Stomach (tissue), 9 donors: ENCODE measurements around the gene CACNA2D3. TPM values are rescaled to one million over a fixed set of nuclear protein-coding genes. Genes with fewer than 3 reads are reported as not detected.

Experiments
- DNase-seq, 2 donors: peaks; one replicate each; pipeline versions ENCODE4 v3.0.0 to v3.0.0-alpha.2; 2013 to 2019
- H3K27ac ChIP-seq, 5 donors: fragments of 200-600 bp in 4 of 5; sonication (generic) in 4 of 5; one replicate each; pipeline ENCODE4 v1.5.1; 2013 to 2019; ENCODE audit warnings: mild to moderate bottlenecking in 1 of 5, moderate library complexity in 1 of 5
- H3K27me3 ChIP-seq, 3 donors: fragments of 200-600 bp; sonication (generic); one replicate each; pipeline ENCODE4 v1.5.1; 2017 to 2019; ENCODE audit warnings: mixed run types in 1 of 3
- H3K36me3 ChIP-seq, 4 donors: fragments of 200-600 bp; sonication (generic); 1 replicate in 3 of 4; 2 replicates in 1 of 4; pipeline ENCODE4 v1.5.1; 2016 to 2019
- H3K4me1 ChIP-seq, 4 donors: fragments of 200-600 bp; sonication (generic); one replicate each; pipeline ENCODE4 v1.5.1; 2016 to 2019
- H3K4me3 ChIP-seq, 4 donors: fragments of 200-600 bp; sonication (generic) in 3 of 4; one replicate each; pipeline ENCODE4 v1.5.1; 2016 to 2019; ENCODE audit warnings: mild to moderate bottlenecking in 1 of 4
- H3K9me3 ChIP-seq, 4 donors: fragments of 200-600 bp; sonication (generic); one replicate each; pipeline ENCODE4 v1.5.1; 2016 to 2019
- EP300 ChIP-seq: sonication (generic); formaldehyde crosslinking; IDR thresholded peaks from one replicate; pipeline ENCODE4 v1.6.1; 2017; ENCODE audit warnings: antibody characterized with exemption
- POLR2A ChIP-seq, 4 donors: fragments of 450-650 bp; IDR thresholded peaks; one replicate each; pipeline ENCODE4 v1.6.1; 2016; ENCODE audit warnings: antibody characterized with exemption in 4 of 4, control low read depth in 2 of 4, mild to moderate bottlenecking in 1 of 4, moderate library complexity in 1 of 4
- POLR2AphosphoS5 ChIP-seq, 3 donors: sonication (generic); formaldehyde crosslinking; IDR thresholded peaks; one replicate each; pipeline ENCODE4 v1.6.1; 2016; ENCODE audit warnings: antibody characterized with exemption in 3 of 3
- WGBS, 5 donors: extraction: QIAGEN DNeasy Blood & Tissue Kit in 3 of 5; methylation state at CpG; one replicate each; pipeline versions ENCODE4 v1.1.5 to v1.1.7; 2013 to 2018; 5-methylcytosine and 5-hydroxymethylcytosine counted together
- intact Hi-C: fragments of 100-400 bp; cut with DNase I; formaldehyde crosslinking; loops from one replicate; pipeline ENCODE4 v1.15.1; 2023; ENCODE audit warnings: low total_unique reads
- polyA plus RNA-seq, 3 donors: library from polyadenylated mRNA; stranded (reverse); fragments of 200-250 nt; gene quantifications; one replicate each; pipeline ENCODE4 v1.2.3, GENCODE V29; 2013
- total RNA-seq, 5 donors: library from RNA; depleted of rRNA; stranded (reverse); fragments of >200 nt; gene quantifications; one replicate each; pipeline versions ENCODE4 v1.1.0 to v1.2.3, GENCODE V29; 2014 to 2016
- TF ChIP-seq, protein P1 (sequence below), 7 experiments: fragments of 450-650 bp in 4 of 7; fragments of 200-600 bp in 3 of 7; sonication (generic) in 3 of 7; IDR thresholded peaks; one replicate each; pipeline ENCODE4 v1.5.1; 2016 to 2019; ENCODE audit warnings: antibody characterized with exemption in 7 of 7, control low read depth in 2 of 7, mild to moderate bottlenecking in 1 of 7
- donor health status: healthy with polysubstance abuse.
- donor health status: Bipolar disorder and iron deficiency.
- donor health status: healthy.

The CACNA2D3 gene
- total and polyA plus RNA-seq, 8 donors, result 0.56 to 54.0 (median 2.9) TPM; not detected in 1

DNA sequence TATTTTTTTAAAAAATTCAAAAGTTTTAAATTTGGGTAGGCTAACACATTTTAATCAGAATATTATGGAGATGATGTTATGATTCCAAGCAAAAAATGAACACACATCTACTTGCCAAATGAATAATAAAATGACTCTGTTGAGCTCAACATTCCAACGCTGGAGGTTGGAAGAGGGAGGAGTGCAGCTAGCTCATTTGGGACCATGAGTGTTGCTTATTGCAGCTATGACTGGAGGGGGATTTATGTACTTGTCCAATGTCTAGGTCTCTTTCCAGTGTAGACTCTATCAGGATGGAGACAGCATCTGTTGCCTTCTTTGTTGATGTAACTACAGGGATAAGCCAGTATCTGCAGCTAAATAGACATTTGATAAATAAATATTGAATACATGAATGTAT, 310.6 kb downstream of the CACNA2D3 start:
- H3K36me3 ChIP-seq, result no peaks in the 10 kb centered on the region
- no peaks in the 10 kb centered on the region for H3K9me3 ChIP-seq
- TF ChIP-seq EP300 (no peak), POLR2AphosphoS5 (IDR thresholded peaks at IDR 0.05) (no peak), POLR2A (IDR thresholded peaks at IDR 0.05) (no peak)
- TF ChIP-seq, protein P1, sequence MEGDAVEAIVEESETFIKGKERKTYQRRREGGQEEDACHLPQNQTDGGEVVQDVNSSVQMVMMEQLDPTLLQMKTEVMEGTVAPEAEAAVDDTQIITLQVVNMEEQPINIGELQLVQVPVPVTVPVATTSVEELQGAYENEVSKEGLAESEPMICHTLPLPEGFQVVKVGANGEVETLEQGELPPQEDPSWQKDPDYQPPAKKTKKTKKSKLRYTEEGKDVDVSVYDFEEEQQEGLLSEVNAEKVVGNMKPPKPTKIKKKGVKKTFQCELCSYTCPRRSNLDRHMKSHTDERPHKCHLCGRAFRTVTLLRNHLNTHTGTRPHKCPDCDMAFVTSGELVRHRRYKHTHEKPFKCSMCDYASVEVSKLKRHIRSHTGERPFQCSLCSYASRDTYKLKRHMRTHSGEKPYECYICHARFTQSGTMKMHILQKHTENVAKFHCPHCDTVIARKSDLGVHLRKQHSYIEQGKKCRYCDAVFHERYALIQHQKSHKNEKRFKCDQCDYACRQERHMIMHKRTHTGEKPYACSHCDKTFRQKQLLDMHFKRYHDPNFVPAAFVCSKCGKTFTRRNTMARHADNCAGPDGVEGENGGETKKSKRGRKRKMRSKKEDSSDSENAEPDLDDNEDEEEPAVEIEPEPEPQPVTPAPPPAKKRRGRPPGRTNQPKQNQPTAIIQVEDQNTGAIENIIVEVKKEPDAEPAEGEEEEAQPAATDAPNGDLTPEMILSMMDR (IDR thresholded peaks at IDR 0.05), result no peak
- intact Hi-C loops, result no loop called here
- 69 to 94% (median 89%) methylated on average over 1 of the region's 1 CpG for WGBS, 5 donors
- peaks cover 0 to 2% (median 0%) of the 10 kb centered on the region in 4 donors for H3K4me1 ChIP-seq
- H3K27ac ChIP-seq, result no peak overlapping the region
- DNase-seq, result no peak
- H3K4me3 ChIP-seq, result no peak overlapping the region
- no peaks in the 10 kb centered on the region for H3K27me3 ChIP-seq

DNA sequence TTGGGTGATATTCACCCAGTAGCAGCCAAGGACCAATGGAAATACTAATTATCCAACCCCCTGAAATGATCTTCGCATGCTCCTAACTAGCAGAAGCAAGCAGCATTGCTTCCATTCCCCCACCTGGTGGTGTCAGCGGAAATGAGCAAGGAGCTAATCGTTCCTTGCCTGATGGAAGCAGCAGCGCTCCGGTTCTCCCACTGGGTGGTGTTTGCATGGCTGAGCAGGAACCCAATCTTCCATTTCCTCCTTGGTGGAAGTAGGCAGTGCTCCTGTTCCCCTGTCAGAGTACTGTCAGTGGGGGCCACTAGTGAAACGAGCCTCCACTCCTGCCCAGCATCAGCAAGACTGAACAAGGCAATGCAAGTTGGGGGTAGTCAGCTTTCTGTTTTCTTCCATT, 311.5 kb downstream of the CACNA2D3 start:
- WGBS, 5 donors, result 22 to 56% (median 38%) methylated on average over 5 to 6 of the region's 6 CpGs
- Histone ChIP-seq H3K27ac (no peak overlapping the region), H3K9me3 (no peaks in the 10 kb centered on the region), H3K4me1 (no peaks in the 10 kb centered on the region), H3K4me3 (no peak overlapping the region), H3K36me3 (no peaks in the 10 kb centered on the region), H3K27me3 (no peaks in the 10 kb centered on the region)
- TF ChIP-seq POLR2AphosphoS5 (IDR thresholded peaks at IDR 0.05) (no peak), POLR2A (IDR thresholded peaks at IDR 0.05) (no peak)
- TF ChIP-seq, protein P1 (IDR thresholded peaks at IDR 0.05), result no peak
- intact Hi-C loops, result no loop called here
- DNase-seq, result peak in 1 of 2 donors; percentile 41

DNA sequence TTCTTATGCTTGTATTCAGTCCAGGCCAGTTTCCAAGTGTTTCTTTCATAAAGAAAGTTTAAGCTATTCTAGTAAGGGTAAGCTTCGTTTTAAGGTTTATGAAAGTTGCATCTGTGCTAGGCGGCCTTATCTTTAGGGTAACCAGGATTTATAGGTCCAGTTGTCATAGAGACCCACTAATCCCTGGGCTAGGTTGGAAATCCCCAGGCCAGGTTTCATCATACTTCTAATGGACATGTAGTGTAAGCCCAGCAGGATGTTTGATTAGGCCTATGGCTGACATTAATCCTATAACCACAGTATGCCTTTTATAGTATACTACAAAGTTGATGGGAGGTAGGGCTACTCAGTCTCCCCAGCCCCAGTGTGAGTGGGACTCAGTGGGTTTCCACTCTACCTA, 312.4 kb downstream of the CACNA2D3 start:
- WGBS, 5 donors, result 84 to 89% (median 86%) methylated on average over 2 of the region's 2 CpGs
- TF ChIP-seq POLR2AphosphoS5 (IDR thresholded peaks at IDR 0.05), result no peak
- TF ChIP-seq, protein P1 (IDR thresholded peaks at IDR 0.05), result no peak
- TF ChIP-seq EP300, result no peak
- no peak for TF ChIP-seq POLR2A (IDR thresholded peaks at IDR 0.05)
- no peaks in the 10 kb centered on the region for H3K36me3 ChIP-seq
- no peak overlapping the region for H3K27ac ChIP-seq
- DNase-seq, result no peak
- no peaks in the 10 kb centered on the region for H3K9me3 ChIP-seq
- no peak overlapping the region for H3K4me3 ChIP-seq
- H3K4me1 ChIP-seq, result no peaks in the 10 kb centered on the region
- no peaks in the 10 kb centered on the region for H3K27me3 ChIP-seq
- intact Hi-C loops, result no loop called here

DNA sequence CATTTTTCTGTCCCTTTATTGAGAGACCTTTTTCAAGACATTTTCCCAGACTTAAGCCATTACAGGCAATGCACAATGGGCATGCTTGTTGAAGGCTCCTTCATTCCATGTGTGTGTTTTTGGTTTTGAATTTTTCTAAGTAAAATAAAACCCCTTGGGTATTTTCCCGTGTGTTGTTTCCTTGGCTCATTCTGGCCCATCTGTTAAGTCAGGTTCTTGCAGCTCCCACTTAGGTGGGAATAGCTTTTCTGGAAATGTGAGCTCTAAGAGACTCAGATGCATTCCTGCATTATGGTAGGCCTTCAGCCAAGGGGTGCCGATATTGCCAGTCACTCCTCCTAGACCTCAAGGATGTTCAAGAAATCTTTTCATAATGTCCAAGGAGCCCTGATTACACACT, 314.9 kb downstream of the CACNA2D3 start:
- no peak for DNase-seq
- Histone ChIP-seq H3K36me3 (no peaks in the 10 kb centered on the region), H3K27me3 (no peaks in the 10 kb centered on the region), H3K9me3 (no peaks in the 10 kb centered on the region), H3K4me1 (no peaks in the 10 kb centered on the region), H3K4me3 (no peak overlapping the region), H3K27ac (no peak overlapping the region)
- 86 to 91% (median 88%) methylated on average over 2 of the region's 2 CpGs for WGBS, 5 donors
- TF ChIP-seq POLR2AphosphoS5 (IDR thresholded peaks at IDR 0.05) (no peak), POLR2A (IDR thresholded peaks at IDR 0.05) (no peak), EP300 (no peak)
- TF ChIP-seq, protein P1 (IDR thresholded peaks at IDR 0.05), result no peak
- intact Hi-C loops, result no loop called here
